OCI-LY3 (cell line): Measurements from ENCODE around the gene SYPL1.

Experiments used
- H2AFZ ChIP-seq: fragments of 200-600, 300-600 bp; shearing (Covaris generic); 2 replicates; pipeline ENCODE4 v1.6.0; 2014; ENCODE audit warnings: antibody characterized with exemption, low read depth, low read length
- H3K27ac ChIP-seq: fragments of 200-600, 300-600 bp; sonication (generic); 2 replicates; pipeline ENCODE4 v1.5.1; 2014; ENCODE audit warnings: mild to moderate bottlenecking, low read length, moderate library complexity, mixed read lengths
- H3K27me3 ChIP-seq: fragments of 200-600, 300-600 bp; sonication (generic); 2 replicates; pipeline ENCODE4 v1.6.1; 2014; ENCODE audit warnings: low read depth, low read length, mixed read lengths
- H3K36me3 ChIP-seq: fragments of 200-600, 300-600 bp; sonication (generic); replicated peaks from 2 replicates; pipeline ENCODE3; 2014; ENCODE audit warnings: low read depth, low read length, mixed read lengths
- H3K4me1 ChIP-seq: fragments of 300-600, 200-600 bp; sonication (generic); 2 replicates; pipeline ENCODE4 v1.6.1; 2014; ENCODE audit warnings: low read length, mixed read lengths
- H3K4me2 ChIP-seq: fragments of 200-600, 300-600 bp; sonication (generic); 2 replicates; pipeline ENCODE4 v1.6.1; 2014; ENCODE audit warnings: low read length, mixed read lengths
- H3K4me3 ChIP-seq: fragments of 300-600, 200-600 bp; sonication (generic); 2 replicates; pipeline ENCODE4 v1.5.1; 2014; ENCODE audit warnings: antibody characterized with exemption, mild to moderate bottlenecking, low read length, moderate library complexity
- H3K79me2 ChIP-seq: fragments of 300-600, 200-600 bp; shearing (Covaris generic); 2 replicates; pipeline ENCODE4 v1.6.1; 2014; ENCODE audit warnings: mild to moderate bottlenecking, low read length, mixed read lengths
- H3K9ac ChIP-seq: fragments of 300-600, 200-600 bp; shearing (Covaris generic); 2 replicates; pipeline ENCODE4 v1.6.0; 2014; ENCODE audit warnings: mild to moderate bottlenecking, low read length, moderate library complexity
- H3K9me3 ChIP-seq: fragments of 200-600, 300-600 bp; shearing (Covaris generic); 2 replicates; pipeline ENCODE4 v1.6.1; 2014; ENCODE audit warnings: low read length, mixed read lengths; ENCODE audit not compliant: insufficient read depth
- H4K20me1 ChIP-seq: fragments of 200-600, 300-600 bp; sonication (generic); 2 replicates; pipeline ENCODE4 v1.6.1; 2016; ENCODE audit warnings: low read length, mixed read lengths; ENCODE audit not compliant: insufficient read depth
- CTCF ChIP-seq: fragments of 200-600, 300-600 bp; sonication (generic); IDR thresholded peaks from 2 replicates; pipeline ENCODE4 v1.5.1; 2014; ENCODE audit warnings: antibody characterized with exemption, low read length, low read depth
- EZH2phosphoT487 ChIP-seq: fragments of 200-600 bp; shearing (Covaris generic); IDR thresholded peaks from 2 replicates; pipeline ENCODE4 v1.6.1; 2018; ENCODE audit warnings: antibody characterized with exemption, mixed run types, low read depth

The SYPL1 gene

GRCh38 chr7:106128836-106129235 is 16.7 kb upstream of the SYPL1 start:
- Histone ChIP-seq H3K9ac (no peak overlapping the region), H3K4me3 (no peak overlapping the region), H3K27me3 (peaks cover 23% of the 10 kb centered on the region; the same call in 1 of the 2 replicates), H2AFZ (no peak overlapping the region), H3K27ac (no peak overlapping the region), H3K79me2 (no peaks in the 10 kb centered on the region), H3K4me1 (0 out of 2 replicates have a peak, but pooled peaks cover 3% of the 10 kb centered on the region), H4K20me1 (no peaks in the 10 kb centered on the region), H3K9me3 (no peaks in the 10 kb centered on the region), H3K4me2 (no peak overlapping the region), H3K36me3 (no peaks in the 10 kb centered on the region)
- TF ChIP-seq CTCF (no peak), EZH2phosphoT487 (no peak)

GRCh38 chr7:106127984-106128780 is 16.1 kb upstream of the SYPL1 start:
- H3K4me2 ChIP-seq: no peak overlapping the region
- H3K4me3 ChIP-seq: no peak overlapping the region
- no peaks in the 10 kb centered on the region for H4K20me1 ChIP-seq
- no peaks in the 10 kb centered on the region for H3K9me3 ChIP-seq
- TF ChIP-seq CTCF (no peak), EZH2phosphoT487 (no peak)
- H3K4me1 ChIP-seq: 0 out of 2 replicates have a peak, but pooled peaks cover 3% of the 10 kb centered on the region
- H3K36me3 ChIP-seq: no peaks in the 10 kb centered on the region
- H3K27me3 ChIP-seq: peaks cover 23% of the 10 kb centered on the region; the same call in 1 of the 2 replicates
- H3K27ac ChIP-seq: no peak overlapping the region
- no peaks in the 10 kb centered on the region for H3K79me2 ChIP-seq
- no peak overlapping the region for H2AFZ ChIP-seq
- no peak overlapping the region for H3K9ac ChIP-seq

GRCh38 chr7:106126170-106126938 is 14.2 kb upstream of the SYPL1 start:
- no peak overlapping the region for H3K4me3 ChIP-seq
- 0 out of 2 replicates have a peak, but pooled peaks cover 3% of the 10 kb centered on the region for H3K4me1 ChIP-seq
- TF ChIP-seq CTCF: no peak
- no peak for TF ChIP-seq EZH2phosphoT487
- H4K20me1 ChIP-seq: no peaks in the 10 kb centered on the region
- H3K27ac ChIP-seq: no peak overlapping the region
- H3K9ac ChIP-seq: no peak overlapping the region
- H3K9me3 ChIP-seq: no peaks in the 10 kb centered on the region
- no peak overlapping the region for H2AFZ ChIP-seq
- no peak overlapping the region for H3K4me2 ChIP-seq
- H3K27me3 ChIP-seq: peaks cover 16% of the 10 kb centered on the region
- H3K79me2 ChIP-seq: no peaks in the 10 kb centered on the region
- H3K36me3 ChIP-seq: no peaks in the 10 kb centered on the region

- no peak for TF ChIP-seq CTCF
- TF ChIP-seq EZH2phosphoT487: no peak
- Histone ChIP-seq H3K4me2 (no peak overlapping the region), H4K20me1 (no peaks in the 10 kb centered on the region), H3K27me3 (peaks cover 9% of the 10 kb centered on the region), H3K36me3 (no peaks in the 10 kb centered on the region), H3K9ac (no peak overlapping the region), H3K9me3 (no peaks in the 10 kb centered on the region), H3K4me3 (no peak overlapping the region), H3K79me2 (no peaks in the 10 kb centered on the region), H3K4me1 (0 out of 2 replicates have a peak, but pooled peaks cover 3% of the 10 kb centered on the region), H2AFZ (no peak overlapping the region), H3K27ac (no peak overlapping the region)
These were observed 13.3 kb upstream of the SYPL1 start for GRCh38 chr7:106125417-106125816.
